RCC 7860 (cell line): ENCODE measurements around the gene PTPRT.

Experiments
- DNase-seq: peaks from one replicate; pipeline ENCODE4 v3.0.0-alpha.2; 2015; ENCODE audit warnings: low spot score
- FAIRE-seq: peaks from 2 replicates; lab custom pipeline; 2012; peaks lifted over from hg19 to GRCh38; lab: Jason Lieb, UNC

Gene PTPRT

DNA sequence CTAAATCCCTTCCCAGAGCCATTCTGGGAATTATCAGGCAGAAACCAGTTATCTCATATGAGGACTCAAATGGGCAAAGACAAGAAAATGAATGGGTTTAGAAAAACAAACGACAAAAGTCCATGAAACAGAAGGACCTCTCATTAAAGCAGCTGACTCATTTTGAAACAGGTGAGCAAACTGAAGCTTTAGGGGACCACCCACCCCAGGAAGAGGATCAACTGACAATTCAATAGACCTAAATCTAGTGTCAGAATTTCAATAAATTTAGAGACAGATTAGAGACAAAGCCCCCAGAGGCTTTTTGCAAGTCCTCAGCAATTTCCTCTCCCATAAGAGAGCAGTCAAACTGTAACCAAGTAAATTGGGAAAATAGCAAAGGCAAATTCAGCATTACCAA is 333.8 kb downstream of the PTPRT start:
- DNase-seq (no peak), FAIRE-seq (no peak)

DNA sequence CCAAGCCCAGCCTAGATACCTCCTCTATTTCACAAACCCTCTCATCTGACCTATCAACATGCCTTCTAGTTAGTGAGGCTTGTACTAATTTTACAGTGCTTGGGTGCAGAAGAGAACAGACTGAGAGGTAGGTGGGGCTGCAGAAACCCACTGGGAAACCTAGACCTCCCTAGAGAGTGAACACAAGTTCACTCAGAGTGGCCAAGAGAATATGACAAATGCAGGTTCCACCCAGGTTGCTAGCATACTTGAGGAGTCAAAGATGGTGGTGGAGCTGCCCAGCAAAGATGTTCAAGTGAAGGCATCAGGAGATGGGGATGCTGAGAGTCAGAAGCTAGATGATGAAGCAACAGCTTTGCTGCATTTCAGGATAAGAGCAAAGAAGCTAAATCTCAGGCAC is 337.0 kb downstream of the PTPRT start:
- DNase-seq (no peak), FAIRE-seq (no peak)

DNA sequence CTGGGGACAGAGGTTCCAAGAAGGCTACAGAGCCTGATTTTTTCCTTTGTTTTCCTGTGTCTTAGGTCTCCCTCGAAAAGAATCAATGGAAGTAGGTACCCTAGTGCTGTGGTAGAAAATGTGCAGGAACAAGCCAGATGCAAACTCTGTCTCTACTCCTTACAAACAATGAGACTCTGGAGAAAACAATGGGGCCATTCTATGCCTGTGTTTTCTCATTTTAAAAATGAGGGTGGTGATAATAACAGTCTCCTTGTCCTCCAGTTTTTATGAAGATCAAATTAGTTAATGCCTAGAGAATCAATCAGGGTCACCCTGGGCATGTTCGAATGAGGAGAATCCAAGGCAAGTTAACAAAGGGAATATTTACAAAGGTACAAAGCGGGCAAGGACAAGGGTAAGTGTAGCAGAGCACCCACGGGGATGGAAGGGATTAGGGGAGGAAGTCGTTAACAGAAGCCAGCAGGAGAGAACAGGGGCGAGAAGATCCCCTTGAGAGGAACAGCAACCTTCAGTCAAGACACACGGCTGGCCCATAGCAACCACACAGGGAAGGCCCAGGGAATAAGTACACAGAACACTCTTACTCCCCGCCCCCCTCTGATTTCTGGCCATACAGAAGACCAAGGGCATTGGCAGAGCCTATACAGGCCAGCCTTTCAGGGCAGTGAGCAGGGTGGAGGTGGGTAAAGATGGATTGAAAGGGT is 342.8 kb downstream of the PTPRT start:
- no peak for DNase-seq
- no peak for FAIRE-seq

DNA sequence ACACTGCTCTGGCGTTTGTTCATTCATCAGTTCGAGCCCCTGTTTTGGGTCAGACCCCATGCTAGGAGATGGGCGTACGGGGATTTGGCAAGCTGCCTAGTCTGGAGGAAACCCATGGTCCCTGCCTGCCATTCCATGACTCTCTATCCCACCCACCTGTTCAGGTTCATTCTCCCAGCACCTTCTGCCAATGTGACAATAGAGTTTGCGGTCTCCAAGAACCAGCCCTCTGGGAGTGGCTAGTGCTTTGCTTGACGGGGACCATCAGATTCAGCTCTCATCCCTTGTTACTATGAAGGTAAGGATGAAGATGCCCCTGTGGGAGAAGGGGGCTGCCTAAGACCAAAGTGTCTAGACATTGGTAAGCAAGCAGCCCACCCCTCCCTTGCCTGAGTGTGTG is 345.0 kb downstream of the PTPRT start:
- DNase-seq (no peak), FAIRE-seq (no peak)

DNA sequence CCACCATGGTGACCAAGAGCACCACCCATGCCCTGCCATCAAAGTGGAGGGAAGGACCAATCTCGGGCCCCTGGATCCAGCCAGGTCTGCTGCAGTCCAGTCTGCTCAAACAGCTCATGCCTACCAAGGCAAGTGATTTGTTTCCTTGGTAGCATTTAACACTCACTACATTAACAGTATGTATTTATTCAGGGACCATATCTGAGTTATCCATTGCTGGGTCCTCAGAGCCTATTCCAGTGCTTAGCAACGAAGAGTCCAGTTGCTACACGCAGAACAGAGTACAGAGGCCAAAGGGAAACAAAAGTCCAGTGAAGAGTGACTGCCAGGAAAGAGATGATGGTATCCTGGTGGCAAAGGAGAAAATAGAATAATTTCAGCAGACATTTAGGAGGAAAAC is 352.2 kb downstream of the PTPRT start:
- no peak for FAIRE-seq
- no peak for DNase-seq

DNA sequence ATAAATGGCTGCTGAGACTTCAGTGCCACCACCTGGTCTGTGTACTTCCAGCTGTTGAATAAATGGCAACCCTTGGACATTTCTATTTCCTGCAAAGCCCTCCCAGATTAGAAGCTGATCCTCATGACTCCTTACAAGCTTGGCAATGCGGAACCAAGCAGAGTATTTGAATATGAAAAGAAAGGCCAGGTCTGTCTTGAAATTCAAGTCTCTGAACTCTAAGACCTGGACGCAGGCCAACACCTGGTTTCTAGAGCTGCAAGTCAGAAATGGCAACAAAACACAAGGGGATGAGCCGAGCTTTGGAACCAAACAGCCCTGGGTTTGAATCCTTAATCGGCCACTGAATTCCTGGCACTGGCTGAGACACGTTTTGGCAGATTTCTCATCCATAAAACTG is 353.4 kb downstream of the PTPRT start:
- FAIRE-seq: no peak

DNA sequence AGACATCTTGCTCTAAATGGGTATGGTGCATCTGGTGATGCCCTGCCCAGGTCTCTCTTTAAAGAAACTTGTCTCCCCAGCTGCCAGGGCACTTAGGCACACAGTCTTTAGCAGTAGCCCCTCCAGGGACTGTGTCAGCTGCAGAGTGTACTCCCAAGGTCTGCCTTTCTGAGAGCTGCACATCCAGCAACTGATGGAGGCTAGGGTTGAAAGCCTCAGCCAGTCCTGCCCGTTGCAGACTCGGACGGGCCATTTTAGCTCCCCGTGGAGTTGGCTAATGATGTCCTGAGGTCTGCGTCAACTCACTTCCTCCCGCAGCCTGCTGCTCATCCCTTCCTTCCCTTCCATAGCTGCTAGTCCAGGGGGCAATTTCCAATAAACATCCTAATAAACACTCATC is 381.8 kb downstream of the PTPRT start:
- no peak for DNase-seq
- FAIRE-seq: no peak

More for the DNA sequence above, 353.4 kb downstream of the PTPRT start:
- DNase-seq: no peak

DNA sequence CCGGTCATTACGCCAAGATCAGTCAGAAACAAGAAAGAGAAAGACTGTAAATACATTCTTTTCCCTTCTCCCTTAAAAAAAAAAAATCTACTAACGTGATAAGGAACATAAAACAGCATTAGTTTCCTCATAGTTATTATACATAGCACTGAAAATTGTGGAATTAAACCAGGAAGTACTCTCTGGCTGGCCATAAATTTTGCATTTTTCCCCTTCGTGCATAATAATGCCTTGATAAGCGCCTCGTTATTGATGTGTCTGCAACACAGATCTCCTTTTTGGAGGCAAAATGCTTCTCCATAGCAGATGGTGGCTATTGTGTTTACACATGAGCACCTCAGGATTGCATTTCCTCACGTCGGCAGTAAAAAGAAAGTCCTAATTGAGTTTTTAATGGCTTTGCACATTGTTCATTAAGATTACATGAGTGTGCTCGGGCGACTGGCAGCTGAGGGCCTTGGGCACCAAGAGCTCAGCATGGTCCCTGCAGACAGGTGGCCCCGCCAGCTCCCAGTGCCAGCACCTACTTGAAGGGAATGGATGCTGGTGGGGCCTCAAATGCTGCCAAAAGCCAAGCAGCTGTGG is 394.5 kb downstream of the PTPRT start:
- no peak for FAIRE-seq

DNA sequence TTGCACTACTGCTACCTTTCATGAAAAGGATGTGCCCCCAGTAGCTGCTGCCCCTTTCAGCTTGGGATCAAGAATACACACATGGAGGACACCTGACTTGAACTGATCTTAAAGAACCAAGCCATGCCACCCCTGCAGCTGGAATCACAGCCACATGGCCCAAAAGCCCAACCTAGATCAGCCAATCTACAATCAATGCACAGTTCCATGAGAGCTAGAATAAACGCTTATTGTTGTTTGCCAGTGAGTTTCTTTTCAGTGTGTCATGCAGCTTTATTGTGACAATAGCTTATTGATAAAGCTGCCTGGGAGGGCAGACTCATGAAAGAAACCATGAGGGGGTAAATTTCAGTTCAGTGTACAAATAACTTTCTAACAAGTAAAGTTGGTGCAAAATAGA is 397.7 kb downstream of the PTPRT start:
- no peak for DNase-seq
- no peak for FAIRE-seq

More for the DNA sequence above, 394.5 kb downstream of the PTPRT start:
- DNase-seq: no peak

DNA sequence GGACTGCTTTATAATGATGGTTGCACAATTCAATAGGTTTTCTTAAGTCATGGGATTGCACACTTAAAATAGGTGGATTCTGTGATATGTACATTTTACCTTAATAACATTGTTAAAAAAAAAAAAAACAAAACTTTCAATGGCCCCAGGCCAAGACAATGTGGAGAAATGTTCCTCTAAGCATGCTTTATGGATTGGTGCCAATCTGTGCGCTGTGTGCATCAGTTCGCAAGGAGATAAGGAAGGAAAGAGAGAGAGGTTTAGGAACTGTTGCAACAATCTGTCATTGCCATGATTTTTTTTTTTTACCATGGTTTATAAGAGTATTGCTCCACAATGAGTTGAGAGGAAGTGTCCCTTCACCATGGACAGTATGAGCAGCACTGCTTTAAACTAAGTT is 399.6 kb downstream of the PTPRT start:
- DNase-seq (no peak), FAIRE-seq (no peak)

DNA sequence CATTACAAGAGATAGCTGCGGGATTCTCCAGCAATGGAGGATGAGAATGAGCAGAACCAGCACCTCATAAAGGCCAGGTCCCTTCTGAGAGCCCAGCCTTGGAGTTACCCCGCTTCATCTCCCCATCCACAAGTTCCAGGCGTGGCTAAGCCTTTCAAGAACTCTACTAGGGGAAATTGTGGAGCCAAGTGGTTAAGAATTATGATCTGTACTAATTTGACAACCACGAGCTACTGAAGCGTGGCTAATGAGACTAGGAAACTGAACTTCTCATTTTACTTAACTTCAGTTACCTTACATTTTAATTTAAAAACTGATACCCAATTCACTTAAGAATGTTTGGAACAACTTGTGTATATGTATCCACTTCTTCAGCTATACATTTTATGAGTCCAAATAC is 401.0 kb downstream of the PTPRT start:
- no peak for DNase-seq

DNA sequence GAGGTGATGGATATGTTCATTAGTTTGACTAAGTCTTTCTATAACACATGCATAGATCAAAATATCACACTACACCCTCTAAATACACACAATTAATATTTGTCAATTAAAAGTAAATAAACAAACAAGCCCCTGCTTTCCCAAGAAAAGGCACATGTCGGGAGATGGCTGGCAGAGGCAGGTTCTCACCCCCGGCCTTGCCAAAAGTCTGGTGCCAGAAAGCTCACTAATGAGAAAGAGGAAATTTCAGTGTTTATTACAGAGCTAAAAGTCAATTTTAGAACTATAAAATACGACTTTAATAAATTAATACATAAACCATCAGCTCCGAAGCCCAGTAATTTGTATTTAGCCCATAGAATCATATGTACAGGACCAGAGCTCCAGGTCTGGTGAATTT is 404.7 kb downstream of the PTPRT start:
- no peak for FAIRE-seq
- DNase-seq: no peak

More for the DNA sequence above, 401.0 kb downstream of the PTPRT start:
- FAIRE-seq: no peak

DNA sequence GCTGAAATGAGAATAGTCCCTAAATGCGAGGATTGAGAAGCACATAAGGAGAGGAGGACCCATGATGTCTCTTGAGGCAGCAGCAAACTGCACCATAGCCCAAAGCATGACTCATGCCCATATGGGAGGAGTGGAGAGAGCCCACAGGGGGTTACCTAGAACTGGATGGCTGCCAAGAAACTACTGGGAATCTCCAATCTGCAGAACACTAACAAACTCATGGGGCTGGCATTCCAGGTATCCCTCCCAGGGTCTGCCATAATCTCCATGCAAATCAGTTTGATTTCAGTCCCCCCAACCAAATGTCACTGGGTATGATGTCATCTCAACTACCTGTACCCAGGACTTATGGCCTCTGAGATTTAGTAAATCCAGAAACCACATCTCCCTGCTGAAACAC is 410.5 kb downstream of the PTPRT start:
- DNase-seq (no peak), FAIRE-seq (no peak)

DNA sequence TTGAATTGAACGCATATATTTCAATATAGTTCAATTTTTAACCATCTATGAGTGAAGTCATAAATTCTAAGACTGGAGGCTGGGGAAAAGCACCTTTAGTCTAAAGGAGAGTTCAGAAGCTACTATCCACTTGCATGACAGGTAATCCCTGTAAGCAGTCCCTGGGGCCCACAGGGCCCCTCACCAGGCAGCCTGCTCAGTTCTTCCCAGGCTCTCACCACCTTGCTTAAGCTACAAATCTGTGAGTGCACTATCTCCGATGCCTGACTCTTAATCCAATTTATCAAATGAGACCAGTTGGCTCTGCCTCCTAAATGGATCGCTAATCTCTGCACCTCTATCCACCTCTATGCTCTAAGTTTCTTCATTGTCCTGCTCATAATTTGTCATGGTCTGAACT is 413.8 kb downstream of the PTPRT start:
- DNase-seq: no peak
- no peak for FAIRE-seq

DNA sequence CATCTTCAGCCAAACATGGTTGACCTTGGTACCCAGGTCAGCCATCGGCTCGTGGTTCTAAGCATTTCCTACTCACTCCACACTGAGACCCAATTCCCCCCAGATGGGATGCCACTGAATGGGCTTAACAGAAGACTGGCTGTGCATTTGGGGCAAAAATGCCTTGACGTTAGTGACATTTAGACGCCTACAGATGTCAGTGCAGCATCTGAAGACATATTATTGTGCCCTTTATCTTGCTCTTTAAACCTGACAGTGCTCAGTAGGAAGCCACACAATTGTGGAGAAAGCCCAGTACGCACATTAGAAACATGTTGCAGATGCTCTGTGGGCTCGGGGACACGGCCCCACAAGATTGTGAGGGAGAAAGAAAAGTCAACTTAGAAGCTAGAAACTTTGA is 414.7 kb downstream of the PTPRT start:
- no peak for DNase-seq
- no peak for FAIRE-seq

DNA sequence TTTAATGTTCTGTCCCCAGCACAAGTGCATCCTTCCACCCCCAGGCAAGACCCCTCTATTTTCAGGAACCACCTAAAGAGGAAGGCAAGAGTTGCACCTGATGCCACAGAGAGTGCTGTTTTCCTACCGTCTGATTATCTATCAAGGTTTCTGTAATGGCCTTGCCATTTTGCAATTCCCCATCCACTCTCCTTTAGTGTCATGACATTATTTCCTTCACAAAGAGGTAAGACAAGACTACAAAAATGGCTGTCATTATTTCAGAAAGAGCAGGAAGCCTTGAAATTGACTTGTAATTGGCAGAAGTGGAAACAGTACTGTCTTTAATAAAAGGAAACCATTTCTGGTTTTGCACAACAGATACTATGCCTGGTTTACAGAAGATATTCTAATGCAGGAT is 426.7 kb downstream of the PTPRT start:
- FAIRE-seq (no peak), DNase-seq (no peak)

DNA sequence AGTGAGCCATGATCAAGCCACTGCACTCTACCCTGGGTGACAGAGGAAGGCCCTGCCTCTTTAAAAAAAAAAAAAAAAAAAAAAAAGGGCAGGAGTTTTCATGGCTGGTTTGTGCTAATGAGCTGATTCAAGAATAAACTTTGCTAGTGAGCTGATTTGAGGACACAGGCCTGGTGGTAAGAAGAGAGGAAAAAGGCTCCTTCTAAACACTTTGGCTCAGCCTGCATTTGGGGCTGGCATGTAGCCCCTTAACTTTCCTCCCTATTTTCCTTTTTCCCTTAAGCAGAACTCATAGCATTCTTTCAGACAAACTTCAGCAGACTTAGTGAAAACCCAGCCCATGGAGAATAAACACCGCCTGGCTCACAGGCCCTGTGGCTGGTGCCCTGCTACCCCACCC is 432.7 kb downstream of the PTPRT start:
- no peak for DNase-seq
- FAIRE-seq: no peak

DNA sequence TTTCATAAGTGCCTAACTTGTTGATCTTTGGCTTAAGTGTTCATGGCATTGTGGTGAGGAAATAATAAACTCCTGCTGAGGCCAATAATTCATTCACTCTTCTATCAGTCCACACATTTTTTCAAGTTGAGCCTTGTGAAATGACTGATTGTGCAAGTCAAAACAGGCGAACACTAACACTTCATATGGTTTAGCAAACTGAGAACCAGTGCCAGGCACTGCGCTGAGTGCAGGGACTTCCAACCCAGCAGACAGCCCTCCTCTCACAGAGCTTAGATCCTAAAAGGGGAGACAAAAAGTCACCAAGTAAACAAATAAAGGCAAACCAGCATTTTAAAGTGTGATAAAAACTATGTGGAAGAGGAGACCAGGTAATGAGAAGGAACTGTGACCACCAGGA is 435.0 kb downstream of the PTPRT start:
- DNase-seq (no peak), FAIRE-seq (no peak)

DNA sequence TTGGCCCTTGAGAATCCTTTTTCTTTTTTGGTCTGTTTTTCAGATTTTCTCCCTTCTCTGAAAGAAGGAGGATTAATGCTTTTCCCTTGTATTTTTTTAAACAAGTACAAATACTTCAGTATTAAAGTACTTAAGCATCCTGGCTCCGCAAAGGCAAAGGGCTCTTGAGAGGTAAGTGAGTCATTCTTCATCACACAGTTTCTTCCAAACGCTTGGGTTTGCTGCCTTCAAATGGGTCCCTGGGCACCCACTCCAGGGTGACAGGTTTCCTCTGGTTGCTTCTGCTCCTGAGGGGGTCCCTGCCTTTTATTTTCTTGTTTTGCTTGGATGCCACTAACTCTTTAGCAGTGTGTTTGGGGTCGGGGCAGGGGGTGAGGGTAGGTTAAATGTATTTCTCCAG is 437.1 kb downstream of the PTPRT start:
- no peak for FAIRE-seq
- DNase-seq: no peak

DNA sequence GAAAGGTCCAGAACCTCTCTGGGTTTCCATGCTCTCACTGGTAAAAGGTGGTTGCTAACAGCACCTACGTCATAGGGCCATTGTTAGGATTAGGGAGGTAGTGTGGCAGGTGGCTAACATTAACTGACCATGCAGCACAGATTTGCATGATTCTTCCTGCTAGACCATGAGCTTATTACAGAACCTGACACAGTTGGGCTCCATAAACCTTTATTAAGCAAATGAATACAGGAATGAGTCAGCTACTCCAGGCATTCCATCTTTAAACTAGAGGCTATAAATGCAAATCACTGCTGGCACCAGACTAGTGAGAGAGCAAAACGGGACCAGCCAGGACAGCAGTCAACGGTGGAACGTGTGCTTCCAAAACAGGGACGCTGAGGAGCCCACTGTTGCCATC is 440.1 kb downstream of the PTPRT start:
- DNase-seq: no peak
- no peak for FAIRE-seq

DNA sequence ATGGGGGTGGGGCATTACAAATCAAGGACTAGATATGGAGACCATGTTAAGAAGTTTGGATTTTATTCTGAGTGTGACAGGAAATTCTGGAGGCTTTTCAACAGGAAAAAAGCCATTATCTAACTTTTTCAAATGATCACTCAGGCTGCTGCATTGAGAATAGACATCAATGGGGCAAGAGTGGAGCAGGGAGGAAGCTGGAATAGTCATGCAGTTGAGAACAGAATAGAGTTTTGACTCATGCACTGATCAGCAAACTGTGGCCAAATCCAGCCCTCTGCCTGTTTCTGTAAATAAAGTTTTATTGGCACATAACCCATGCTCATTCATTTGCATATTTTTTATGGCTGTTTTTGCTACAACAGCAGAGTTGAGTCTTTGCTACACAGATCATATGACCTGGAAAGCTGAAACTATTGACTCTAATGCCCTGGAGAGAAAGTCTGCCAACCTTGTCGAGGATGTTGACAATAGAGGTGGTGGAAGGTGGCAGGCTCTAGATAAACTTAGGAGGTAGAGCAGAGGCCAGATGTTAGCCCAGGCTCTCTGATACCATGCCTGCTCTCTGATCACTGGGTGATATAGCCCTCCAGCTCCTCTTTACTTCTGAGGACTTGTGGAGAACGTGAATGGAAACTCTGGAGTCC is 441.8 kb downstream of the PTPRT start:
- DNase-seq (no peak), FAIRE-seq (no peak)

DNA sequence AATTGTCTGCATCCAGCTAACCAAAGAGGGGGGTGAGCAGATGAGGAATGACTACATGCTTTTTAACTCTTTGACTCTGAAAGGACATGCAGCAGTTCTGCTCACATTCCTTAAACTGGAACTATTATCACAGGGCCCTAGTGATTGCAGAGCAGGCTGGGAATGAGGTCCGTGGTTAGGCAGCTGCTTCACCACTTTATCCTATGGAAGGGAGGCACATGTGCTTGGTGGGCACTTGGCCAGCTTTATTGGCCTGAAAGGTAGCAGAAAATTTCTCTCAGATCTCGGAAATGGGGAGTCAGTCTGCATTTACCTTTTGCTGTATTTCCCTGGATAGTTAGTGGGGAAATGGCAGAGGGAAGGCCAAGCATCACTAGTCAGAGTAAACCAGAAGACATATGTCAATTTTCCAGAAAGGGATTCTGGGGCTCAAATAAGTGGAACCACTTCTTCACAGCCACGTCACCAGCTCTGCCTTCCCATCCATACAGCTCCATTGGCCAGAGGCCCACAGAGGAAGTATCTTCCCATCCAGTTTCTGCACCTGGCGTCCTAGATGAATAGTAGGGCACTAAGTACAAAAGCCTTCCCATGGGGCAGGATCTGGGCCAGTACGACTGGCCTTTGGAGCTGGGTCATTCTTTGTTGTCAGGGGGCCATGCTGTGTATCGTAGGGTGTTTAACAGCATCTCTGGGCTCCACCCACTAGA is 444.8 kb downstream of the PTPRT start:
- no peak for FAIRE-seq
- no peak for DNase-seq
